ENCODE data around the gene PLVAP. TPM values are rescaled to one million over a fixed set of nuclear protein-coding genes. Genes with fewer than 3 reads are reported as not detected.

Gene PLVAP
- total RNA-seq, 2 experiments from 2014 or later = not detected

- peak; percentile 52 for DNase-seq
- CTCF ChIA-PET = interaction anchor here (0.7 to 1.7 kb wide), 2 partner anchors 22 to 57 kb away, joined by 3 to 5 read pairs; no protein-coding TSS in a partner anchor
- TF ChIP-seq CTCF (IDR thresholded peaks at IDR 0.05) = no peak
- ATAC-seq = peak; percentile 18
- H3K27me3 Mint-ChIP-seq = no peaks in the 10 kb centered on the region
- no peaks in the 10 kb centered on the region for H3K36me3 Mint-ChIP-seq (ENCODE audit: low read depth)
- no peaks in the 10 kb centered on the region for H3K9me3 Mint-ChIP-seq
- H3K27ac Mint-ChIP-seq = peak overlapping the region; percentile 34
- intact Hi-C loops (cut with micrococcal nuclease) = no loop called here
- H3K4me1 Mint-ChIP-seq (ENCODE audit: low read depth) = peaks cover 14% of the 10 kb centered on the region
- POLR2A ChIA-PET = interaction anchor here (1.0 to 1.9 kb wide), 4 partner anchors 12 to 24 kb away, joined by 3 to 8 read pairs (median 4); partner anchors contain the start of genes DDA1 and MRPL34
- H3K4me3 Mint-ChIP-seq = peak overlapping the region; percentile 65
These were observed 48.4 kb downstream of the PLVAP start for GRCh38 chr19:17328517-17329365.

- Mint-ChIP-seq H3K9me3 (no peaks in the 10 kb centered on the region), H3K27ac (no peak overlapping the region), H3K4me3 (peak overlapping the region; percentile 65), H3K4me1 (ENCODE audit: low read depth) (peaks cover 10% of the 10 kb centered on the region), H3K27me3 (no peaks in the 10 kb centered on the region), H3K36me3 (ENCODE audit: low read depth) (no peaks in the 10 kb centered on the region)
- ChIA-PET CTCF (interaction anchor here (0.7 to 0.9 kb wide), 2 partner anchors 19 to 21 kb away, joined by 3 to 4 read pairs; partner anchors contain the start of gene DDA1), POLR2A (interaction anchor here (0.6 to 1.9 kb wide), 8 partner anchors 11 to 107 kb away, joined by 3 to 8 read pairs (median 4); partner anchors contain the start of genes DDA1 and MRPL34)
- DNase-seq (peak; percentile 66), ATAC-seq (peak; percentile 74)
- TF ChIP-seq CTCF (IDR thresholded peaks at IDR 0.05) = no peak
- intact Hi-C loops (cut with micrococcal nuclease) = no loop called here
These were observed 49.3 kb downstream of the PLVAP start for GRCh38 chr19:17327654-17328516.

- H3K36me3 Mint-ChIP-seq (ENCODE audit: low read depth) = peaks cover 5% of the 10 kb centered on the region
- intact Hi-C loops (cut with micrococcal nuclease) = no loop called here
- peaks cover 10% of the 10 kb centered on the region for H3K4me1 Mint-ChIP-seq (ENCODE audit: low read depth)
- no peaks in the 10 kb centered on the region for H3K9me3 Mint-ChIP-seq
- H3K4me3 Mint-ChIP-seq = no peak overlapping the region
- TF ChIP-seq CTCF (IDR thresholded peaks at IDR 0.05) = no peak
- CTCF ChIA-PET = interaction anchor here (0.9 to 1.6 kb wide), 2 partner anchors 18 to 19 kb away, joined by 4 to 6 read pairs; partner anchors contain the start of gene DDA1
- DNase-seq (no peak), ATAC-seq (no peak)
- no peaks in the 10 kb centered on the region for H3K27me3 Mint-ChIP-seq
- H3K27ac Mint-ChIP-seq = no peak overlapping the region
- POLR2A ChIA-PET = interaction anchor here (0.6 to 1.9 kb wide), 5 partner anchors 10 to 107 kb away, joined by 3 to 4 read pairs (median 4); no protein-coding TSS in a partner anchor
These were observed 50.0 kb downstream of the PLVAP start for GRCh38 chr19:17327068-17327653.

GRCh38 chr19:17326595-17326966, 50.6 kb downstream of the PLVAP start:
- no peaks in the 10 kb centered on the region for H3K9me3 Mint-ChIP-seq
- DNase-seq (no peak), ATAC-seq (no peak)
- intact Hi-C loops (cut with micrococcal nuclease) = no loop called here
- no peak overlapping the region for H3K27ac Mint-ChIP-seq
- H3K27me3 Mint-ChIP-seq = no peaks in the 10 kb centered on the region
- peaks cover 10% of the 10 kb centered on the region for H3K4me1 Mint-ChIP-seq (ENCODE audit: low read depth)
- ChIA-PET CTCF (interaction anchor here (1.6 kb wide), 1 partner anchor 18 kb away, joined by 6 read pairs; no protein-coding TSS in a partner anchor), POLR2A (interaction anchor here (1.2 to 1.3 kb wide), 2 partner anchors 20 to 21 kb away, joined by 4 read pairs; no protein-coding TSS in a partner anchor)
- peaks cover 5% of the 10 kb centered on the region for H3K36me3 Mint-ChIP-seq (ENCODE audit: low read depth)
- no peak for TF ChIP-seq CTCF (IDR thresholded peaks at IDR 0.05)
- H3K4me3 Mint-ChIP-seq = no peak overlapping the region
